Right kidney (tissue), 1 donor: ENCODE results near the gene ZNF280A.
A peak's percentile ranks its signal among the peaks of the same experiment; 100 is the strongest.

Experiments
- DNase-seq: peaks from one replicate; pipeline ENCODE4 v3.0.0-alpha.2; 2016

Gene ZNF280A

GRCh38 chr22:22465782-22466181 lies 54.3 kb downstream of the ZNF280A start:
- no peak for DNase-seq

GRCh38 chr22:22465094-22465602 lies 54.9 kb downstream of the ZNF280A start:
- DNase-seq, result no peak

GRCh38 chr22:22464541-22465054 lies 55.5 kb downstream of the ZNF280A start:
- DNase-seq, result no peak

- peak; percentile 44 for DNase-seq
Observed at GRCh38 chr22:22463855-22464540, 56.1 kb downstream of the ZNF280A start.
